H1 (cell line): ENCODE measurements around the gene RAD51B. TPM values are rescaled to one million over a fixed set of nuclear protein-coding genes. Genes with fewer than 3 reads are reported as not detected.

Experiments
- CTCF ChIA-PET: fragments of 300-600 bp; sonication (Branson Sonifier 250); formaldehyde crosslinking; loops from one replicate; lab custom pipeline; 2021; ENCODE audit not compliant: partially characterized antibody; lab: Charles Lee
- POLR2A ChIA-PET: fragments of 300-600 bp; sonication (Branson Sonifier 250); formaldehyde crosslinking; loops from one replicate; lab custom pipeline; 2021; ENCODE audit warnings: inconsistent platforms; ENCODE audit not compliant: partially characterized antibody; lab: Charles Lee
- DNase-seq, 2 experiments: peaks; one replicate each; pipeline versions ENCODE4 v3.0.0 to v3.0.0-alpha.2; 2010 to 2022; ENCODE audit warnings: low spot score in 2 of 2, low read depth in 1 of 2, mixed read lengths in 1 of 2
- FAIRE-seq: peaks from 2 replicates; lab custom pipeline; 2011; peaks lifted over from hg19 to GRCh38; lab: Jason Lieb, UNC
- H2AFZ ChIP-seq: 2 replicates; pipeline ENCODE4 v1.8.1; 2012; ENCODE audit warnings: low read length, inconsistent platforms
- H2AK5ac ChIP-seq: 2 replicates; pipeline ENCODE4 v1.6.1; 2013; ENCODE audit warnings: low read depth, low read length
- H2BK120ac ChIP-seq: replicated peaks from 2 replicates; pipeline ENCODE3; 2013; ENCODE audit warnings: low read depth, low read length, inconsistent platforms
- H2BK12ac ChIP-seq: 2 replicates; pipeline ENCODE4 v1.6.1; 2013; ENCODE audit warnings: low read depth, low read length
- H2BK15ac ChIP-seq: 2 replicates; pipeline ENCODE4 v1.6.1; 2013; ENCODE audit warnings: low read length
- H2BK20ac ChIP-seq: 2 replicates; pipeline ENCODE4 v1.6.1; 2013; ENCODE audit warnings: low read length
- H2BK5ac ChIP-seq: 2 replicates; pipeline ENCODE4 v1.6.1; 2013; ENCODE audit warnings: low read depth, low read length
- H3K14ac ChIP-seq: 2 replicates; pipeline ENCODE4 v1.6.1; 2013; ENCODE audit warnings: inconsistent platforms; ENCODE audit not compliant: insufficient read length
- H3K18ac ChIP-seq: 2 replicates; pipeline ENCODE4 v1.6.1; 2013; ENCODE audit warnings: low read length; ENCODE audit errors: extremely low read depth
- H3K23ac ChIP-seq: 2 replicates; pipeline ENCODE4 v1.6.1; 2013; ENCODE audit warnings: inconsistent platforms; ENCODE audit not compliant: insufficient read length
- H3K23me2 ChIP-seq: 2 replicates; pipeline ENCODE4 v1.6.1; 2013; ENCODE audit warnings: low read depth, low read length
- H3K27ac ChIP-seq: 2 replicates; pipeline ENCODE4 v1.6.1; 2011; ENCODE audit warnings: low read depth, low read length, inconsistent platforms
- H3K27me3 ChIP-seq, 4 experiments: replicated peaks in 1 of 4; 1 replicate in 1 of 4; 2 replicates in 3 of 4; pipeline versions ENCODE4 v1.6.1 to v1.8.1; 2011 to 2013; ENCODE audit warnings: low read length in 3 of 4, mild to moderate bottlenecking in 3 of 4, inconsistent platforms in 2 of 4, mixed read lengths in 2 of 4, moderate library complexity in 1 of 4; ENCODE audit not compliant: control insufficient read depth in 3 of 4, insufficient read depth in 3 of 4; ENCODE audit errors: extremely low read depth in 1 of 4
- H3K36me3 ChIP-seq, 4 experiments: 2 replicates each; pipeline versions ENCODE4 v1.6.1 to v1.8.1; 2011 to 2013; ENCODE audit warnings: mild to moderate bottlenecking in 4 of 4, low read length in 3 of 4, moderate library complexity in 2 of 4, control low read depth in 1 of 4, inconsistent platforms in 1 of 4; ENCODE audit not compliant: insufficient read depth in 4 of 4, control insufficient read depth in 2 of 4
- H3K4ac ChIP-seq: replicated peaks from 2 replicates; pipeline ENCODE3; 2013; ENCODE audit warnings: low read length, low read depth, mixed read lengths, inconsistent platforms; ENCODE audit not compliant: insufficient read length
- H3K4me1 ChIP-seq, 4 experiments: replicated peaks in 1 of 4; 1 replicate in 1 of 4; 2 replicates in 3 of 4; pipeline versions ENCODE4 v1.6.1 to v1.8.1; 2011 to 2013; ENCODE audit warnings: low read length in 3 of 4, inconsistent platforms in 2 of 4, mixed read lengths in 1 of 4; ENCODE audit not compliant: insufficient read depth in 4 of 4, control insufficient read depth in 3 of 4
- H3K4me2 ChIP-seq, 2 experiments: 2 replicates each; pipeline versions ENCODE4 v1.6.1 to v1.8.1; 2011 to 2013; ENCODE audit warnings: low read depth in 2 of 2, low read length in 2 of 2, control low read depth in 1 of 2, inconsistent platforms in 1 of 2, mild to moderate bottlenecking in 1 of 2; ENCODE audit not compliant: insufficient read depth in 1 of 2
- H3K4me3 ChIP-seq, 4 experiments: fragments of 200-600, 300-600 bp in 1 of 4; sonication (generic), shearing (Covaris generic), sonication (Bioruptor Twin) in 1 of 4; 2 replicates each; pipeline versions ENCODE4 v1.5.1 to v1.8.1; 2011 to 2016; ENCODE audit warnings: low read length in 4 of 4, low read depth in 3 of 4, control low read depth in 2 of 4, inconsistent platforms in 2 of 4, mild to moderate bottlenecking in 2 of 4, mixed read lengths in 1 of 4, moderate library complexity in 1 of 4; ENCODE audit not compliant: insufficient read depth in 2 of 4; ENCODE audit errors: extremely low read depth in 1 of 4
- H3K56ac ChIP-seq: replicated peaks from 2 replicates; pipeline ENCODE3; 2013; ENCODE audit warnings: low read depth, mild to moderate bottlenecking, mixed read lengths, low read length, inconsistent platforms; ENCODE audit not compliant: insufficient read length
- H3K79me1 ChIP-seq: 2 replicates; pipeline ENCODE4 v1.6.1; 2013; ENCODE audit warnings: low read depth, low read length, control low read depth
- H3K79me2 ChIP-seq, 2 experiments: 2 replicates each; pipeline versions ENCODE4 v1.6.1 to v1.8.1; 2012 to 2013; ENCODE audit warnings: low read length in 2 of 2, mild to moderate bottlenecking in 2 of 2, inconsistent platforms in 1 of 2; ENCODE audit not compliant: insufficient read depth in 2 of 2, control insufficient read depth in 1 of 2
- H3K9ac ChIP-seq, 4 experiments: replicated peaks in 1 of 4; 1 replicate in 1 of 4; 2 replicates in 3 of 4; pipeline versions ENCODE4 v1.6.1 to v1.8.1; 2011 to 2013; ENCODE audit warnings: low read depth in 3 of 4, low read length in 3 of 4, control low read depth in 2 of 4, mild to moderate bottlenecking in 2 of 4, moderate library complexity in 2 of 4, inconsistent platforms in 1 of 4; ENCODE audit errors: extremely low read depth in 1 of 4
- H3K9me3 ChIP-seq, 2 experiments: 2 replicates each; pipeline versions ENCODE4 v1.6.1 to v1.8.1; 2012 to 2013; ENCODE audit warnings: mild to moderate bottlenecking in 2 of 2, moderate library complexity in 2 of 2, control low read depth in 1 of 2, inconsistent platforms in 1 of 2, low read depth in 1 of 2, low read length in 1 of 2, mixed read lengths in 1 of 2; ENCODE audit not compliant: insufficient read depth in 2 of 2
- H4K20me1 ChIP-seq, 2 experiments: replicated peaks in 1 of 2; 2 replicates each; pipeline versions ENCODE3 to v1.8.1; 2011 to 2013; ENCODE audit warnings: inconsistent platforms in 2 of 2, low read length in 2 of 2, mild to moderate bottlenecking in 1 of 2; ENCODE audit not compliant: insufficient read depth in 2 of 2, control insufficient read depth in 1 of 2
- H4K5ac ChIP-seq: 2 replicates; pipeline ENCODE4 v1.6.1; 2013; ENCODE audit warnings: low read length, low read depth, mixed read lengths, inconsistent platforms; ENCODE audit not compliant: insufficient read length
- H4K8ac ChIP-seq: 2 replicates; pipeline ENCODE4 v1.8.0; 2013; ENCODE audit warnings: mild to moderate bottlenecking, moderate library complexity, low read length, inconsistent platforms; ENCODE audit not compliant: insufficient read depth; ENCODE audit errors: extremely low read depth
- H4K91ac ChIP-seq: replicated peaks from 2 replicates; pipeline ENCODE3; 2013; ENCODE audit warnings: low read length, mixed read lengths, inconsistent platforms; ENCODE audit not compliant: insufficient read length
- CTBP2 ChIP-seq: IDR thresholded peaks from 2 replicates; pipeline ENCODE4 v1.7.0; 2011; ENCODE audit warnings: borderline replicate concordance, mild to moderate bottlenecking, moderate library complexity, mixed read lengths, low read length; ENCODE audit not compliant: insufficient read depth, insufficient read length
- JUND ChIP-seq: IDR thresholded peaks from 2 replicates; pipeline ENCODE4 v1.6.1; 2011; ENCODE audit warnings: mild to moderate bottlenecking, improper control_type of control experiment, low read length
- KDM1A ChIP-seq: fragments of 200-600, 300-600 bp; sonication (generic); IDR thresholded peaks from 2 replicates; pipeline ENCODE4 v1.7.1; 2016; ENCODE audit warnings: mild to moderate bottlenecking, low read length, borderline replicate concordance
- MAFK ChIP-seq: IDR thresholded peaks from 2 replicates; pipeline ENCODE4 v1.6.1; 2012; ENCODE audit warnings: low read depth, mild to moderate bottlenecking, improper control_type of control experiment, low read length
- NANOG ChIP-seq: IDR thresholded peaks from 2 replicates; pipeline ENCODE4 v1.6.1; 2011; ENCODE audit warnings: low read length, low read depth, mild to moderate bottlenecking, inconsistent platforms; ENCODE audit not compliant: insufficient read depth, poor library complexity, severe bottlenecking
- PHF8 ChIP-seq: fragments of 200-600 bp; sonication (generic); conservative IDR thresholded peaks from 2 replicates; pipeline ENCODE4 v1.7.1; 2012; ENCODE audit warnings: low read depth, mild to moderate bottlenecking, inconsistent platforms, low read length, moderate library complexity
- POU5F1 ChIP-seq: IDR thresholded peaks from 2 replicates; pipeline ENCODE4 v1.6.1; 2011; ENCODE audit warnings: low read depth, mild to moderate bottlenecking, low read length, moderate library complexity
- SIX5 ChIP-seq: IDR thresholded peaks from 2 replicates; pipeline ENCODE4 v1.6.1; 2011; ENCODE audit warnings: mild to moderate bottlenecking, low read depth, low read length
- SUZ12 ChIP-seq: fragments of 200-600 bp; sonication (generic); IDR thresholded peaks from 2 replicates; pipeline ENCODE4 v1.6.1; 2012; ENCODE audit warnings: mild to moderate bottlenecking, inconsistent platforms, low read length, moderate library complexity, mixed read lengths
- WGBS, 2 experiments: shearing (Covaris generic) in 1 of 2; methylation state at CpG; one replicate each; pipeline versions ENCODE4 v1.1.6 to v1.1.7; 2013 to 2015; ENCODE audit warnings: low lambda C conversion rate in 2 of 2, mixed read lengths in 2 of 2, inconsistent platforms in 1 of 2, low coverage in 1 of 2, missing lambda C conversion rate in 1 of 2; ENCODE audit not compliant: insufficient replicate concordance in 2 of 2, insufficient coverage in 1 of 2, insufficient read length in 1 of 2; ENCODE audit errors: extremely low coverage in 1 of 2, missing lambda C conversion rate in 1 of 2; 5-methylcytosine and 5-hydroxymethylcytosine counted together
- polyA plus RNA-seq, 7 experiments: library from polyadenylated mRNA; depleted of rRNA in 3 of 7; stranded (reverse) in 5 of 7; unstranded in 2 of 7; fragments of >200 nt in 5 of 7; fragments of 200-250 nt in 2 of 7; gene quantifications; 1 replicate in 5 of 7; 2 replicates in 1 of 7; 4 replicates in 1 of 7; pipeline versions ENCODE4 v1.2.1 to v1.2.3, GENCODE V29; 2011 to 2013; ENCODE audit warnings: missing spikeins in 2 of 7, mixed read lengths in 2 of 7
- total RNA-seq: library from RNA; stranded (reverse); fragmentation: NEBNext Ultra II Directional; extraction: Animal tissue kit (Norgen Biotek cat#: 25700); gene quantifications from 2 replicates; pipeline ENCODE4 v1.2.1, GENCODE V29; 2021
- TF ChIP-seq, protein P1 (sequence below): IDR thresholded peaks from 2 replicates; pipeline ENCODE4 v1.6.1; 2012; ENCODE audit warnings: inconsistent platforms

The RAD51B gene
- total and polyA plus RNA-seq, 2 of the 8 experiments (the other 6 are each of a cell fraction or from before 2014, with no cell fraction given) = 3.9 to 14.9 TPM

DNA sequence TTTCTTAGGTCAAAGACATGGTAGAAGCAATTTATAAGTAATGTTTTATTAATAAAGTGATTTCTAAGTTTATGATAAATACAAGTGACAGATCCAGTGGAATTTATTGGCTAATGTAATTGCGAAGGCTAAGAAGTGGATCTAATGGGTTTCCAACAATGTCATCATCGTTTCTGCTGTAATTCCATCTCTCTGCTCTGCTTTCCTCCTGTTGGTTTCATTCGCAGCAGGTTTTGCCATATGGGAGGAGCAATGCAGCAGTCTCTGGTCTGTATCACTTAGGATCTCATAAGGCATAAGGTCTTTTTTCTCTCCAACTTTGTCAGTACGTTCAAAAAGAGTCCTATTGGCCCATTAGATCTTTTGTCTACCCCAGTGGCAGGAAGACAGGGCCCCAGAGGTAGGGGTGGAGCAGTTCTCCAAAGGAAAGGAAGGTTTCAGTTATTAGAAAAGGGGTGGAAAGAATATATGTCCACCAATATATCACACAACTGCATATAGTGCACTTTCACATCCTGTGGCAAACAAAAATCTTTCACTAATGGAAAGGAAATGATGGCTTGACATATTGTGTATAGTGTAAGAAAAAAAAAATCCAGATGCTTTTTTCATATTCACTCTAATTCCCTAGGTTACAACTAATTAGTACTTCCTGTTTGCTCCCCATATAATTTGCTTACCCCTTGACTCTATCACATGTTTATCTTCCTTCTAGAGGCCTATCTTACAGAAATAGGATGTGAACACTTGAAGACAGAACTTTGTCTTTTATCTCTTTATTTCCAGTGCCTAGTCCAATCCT, 522.0 kb downstream of the RAD51B start:
- H2BK5ac ChIP-seq = no peak overlapping the region
- H3K27me3 ChIP-seq = no peaks in the 10 kb centered on the region
- no peak overlapping the region for H4K5ac ChIP-seq
- 83% methylated on average over 4 of the region's 4 CpGs; no CpG with 5 or more reads in 1 of the 2 experiments for WGBS, 2 experiments
- ChIA-PET POLR2A (no interaction called here), CTCF (no interaction called here)
- H3K4ac ChIP-seq = no peak overlapping the region
- H3K9ac ChIP-seq = no peak overlapping the region
- no peak for DNase-seq
- no peaks in the 10 kb centered on the region for H4K20me1 ChIP-seq
- no peak for FAIRE-seq
- H3K4me3 ChIP-seq = no peak overlapping the region
- H3K23ac ChIP-seq = no peak overlapping the region
- no peak overlapping the region for H2BK15ac ChIP-seq
- no peaks in the 10 kb centered on the region for H3K79me1 ChIP-seq
- peaks cover 0 to 3% of the 10 kb centered on the region in 2 experiments; a peak in 1 of 4 replicates for H3K9me3 ChIP-seq
- H3K4me1 ChIP-seq = peaks cover 5 to 19% (median 10%) of the 10 kb centered on the region in 4 experiments; a peak in 6 of 7 replicates
- H3K36me3 ChIP-seq = no peaks in the 10 kb centered on the region
- no peak overlapping the region for H3K56ac ChIP-seq
- no peak overlapping the region for H2AFZ ChIP-seq
- H3K27ac ChIP-seq = no peak overlapping the region
- no peak overlapping the region for H3K4me2 ChIP-seq
- no peak overlapping the region for H2BK120ac ChIP-seq
- H4K8ac ChIP-seq = no peak overlapping the region
- H2BK20ac ChIP-seq = no peak overlapping the region
- H4K91ac ChIP-seq = no peak overlapping the region
- no peak overlapping the region for H2BK12ac ChIP-seq
- H3K14ac ChIP-seq = no peak overlapping the region
- no peaks in the 10 kb centered on the region for H3K79me2 ChIP-seq
- no peaks in the 10 kb centered on the region for H3K23me2 ChIP-seq
- H2AK5ac ChIP-seq = no peak overlapping the region
- no peak overlapping the region for H3K18ac ChIP-seq
- TF ChIP-seq KDM1A (no peak), POU5F1 (no peak), SIX5 (no peak), JUND (no peak), CTBP2 (no peak), NANOG (no peak), MAFK (no peak), SUZ12 (no peak), PHF8 (no peak)
- TF ChIP-seq, protein P1, sequence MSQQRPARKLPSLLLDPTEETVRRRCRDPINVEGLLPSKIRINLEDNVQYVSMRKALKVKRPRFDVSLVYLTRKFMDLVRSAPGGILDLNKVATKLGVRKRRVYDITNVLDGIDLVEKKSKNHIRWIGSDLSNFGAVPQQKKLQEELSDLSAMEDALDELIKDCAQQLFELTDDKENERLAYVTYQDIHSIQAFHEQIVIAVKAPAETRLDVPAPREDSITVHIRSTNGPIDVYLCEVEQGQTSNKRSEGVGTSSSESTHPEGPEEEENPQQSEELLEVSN = no peak
